Peyer's patch (tissue), 4 donors: Measurements from ENCODE around the gene PHKB. TPM values are rescaled to one million over a fixed set of nuclear protein-coding genes. Genes with fewer than 3 reads are reported as not detected.

Source experiments
- DNase-seq, 3 donors: peaks; one replicate each; pipeline ENCODE4 v3.0.0-alpha.2; 2017 to 2019
- H3K27ac ChIP-seq, 4 donors: fragments of 200-600 bp; sonication (generic); one replicate each; pipeline ENCODE4 v1.5.1; 2016 to 2019
- H3K27me3 ChIP-seq, 2 donors: fragments of 200-600 bp; sonication (generic); one replicate each; pipeline ENCODE4 v1.5.1; 2019
- H3K36me3 ChIP-seq, 3 donors: fragments of 200-600 bp; sonication (generic); one replicate each; pipeline ENCODE4 v1.5.1; 2016 to 2019
- H3K4me1 ChIP-seq, 4 donors: fragments of 200-600 bp; sonication (generic); one replicate each; pipeline ENCODE4 v1.5.1; 2016 to 2019
- H3K4me3 ChIP-seq, 4 donors: fragments of 200-600 bp; sonication (generic); 1 replicate in 3 of 4; 2 replicates in 1 of 4; pipeline ENCODE4 v1.5.1; 2016 to 2019; ENCODE audit warnings: mild to moderate bottlenecking in 1 of 4
- H3K9me3 ChIP-seq, 4 donors: fragments of 200-600 bp; sonication (generic); one replicate each; pipeline ENCODE4 v1.5.1; 2016 to 2019; ENCODE audit warnings: mild to moderate bottlenecking in 1 of 4
- CTCF ChIP-seq, 6 experiments: fragments of 450-650 bp in 4 of 6; fragments of 200-600 bp in 2 of 6; sonication (generic) in 1 of 6; IDR thresholded peaks; one replicate each; pipeline ENCODE4 v1.5.1; 2017 to 2019; ENCODE audit warnings: antibody characterized with exemption in 6 of 6, mild to moderate bottlenecking in 3 of 6, moderate library complexity in 1 of 6
- POLR2A ChIP-seq, 2 donors: fragments of 450-650 bp; IDR thresholded peaks; one replicate each; pipeline ENCODE4 v1.5.1; 2017; ENCODE audit warnings: antibody characterized with exemption in 2 of 2, mild to moderate bottlenecking in 2 of 2, moderate library complexity in 2 of 2
- total RNA-seq, 4 donors: library from RNA; depleted of rRNA; stranded (reverse); fragments of >200 nt; gene quantifications; one replicate each; pipeline ENCODE4 v1.1.0, GENCODE V29; 2016

Gene PHKB
- total RNA-seq, 4 donors from 2014 or later, result 124 to 180 (median 142) TPM

GRCh38 chr16:47638175-47638574, 177.0 kb downstream of the PHKB start:
- TF ChIP-seq CTCF (IDR thresholded peaks at IDR 0.05), result no peak

GRCh38 chr16:47640661-47641060, 179.5 kb downstream of the PHKB start:
- no peaks in the 10 kb centered on the region for H3K9me3 ChIP-seq
- TF ChIP-seq CTCF (IDR thresholded peaks at IDR 0.05), result no peak
- TF ChIP-seq POLR2A (IDR thresholded peaks at IDR 0.05), result no peak
- H3K4me1 ChIP-seq, result no peaks in the 10 kb centered on the region
- peaks cover 0 to 12% (median 0%) of the 10 kb centered on the region in 3 donors for H3K36me3 ChIP-seq
- H3K4me3 ChIP-seq, result no peak overlapping the region
- no peak overlapping the region for H3K27ac ChIP-seq
- no peak for DNase-seq
- H3K27me3 ChIP-seq, result no peaks in the 10 kb centered on the region

More at GRCh38 chr16:47638175-47638574, 177.0 kb downstream of the PHKB start:
- no peak overlapping the region for H3K4me3 ChIP-seq
- no peaks in the 10 kb centered on the region for H3K4me1 ChIP-seq
- H3K27ac ChIP-seq, result no peak overlapping the region
- H3K27me3 ChIP-seq, result no peaks in the 10 kb centered on the region
- DNase-seq, result no peak
- H3K36me3 ChIP-seq, result peaks cover 0 to 16% (median 0%) of the 10 kb centered on the region in 3 donors
- H3K9me3 ChIP-seq, result no peaks in the 10 kb centered on the region

- no peaks in the 10 kb centered on the region for H3K27me3 ChIP-seq
- no peak for TF ChIP-seq CTCF (IDR thresholded peaks at IDR 0.05)
- no peak for TF ChIP-seq POLR2A (IDR thresholded peaks at IDR 0.05)
Measured at GRCh38 chr16:47643323-47644000, 182.3 kb downstream of the PHKB start.

GRCh38 chr16:47644166-47644565, 183.0 kb downstream of the PHKB start:
- no peak overlapping the region for H3K4me3 ChIP-seq
- no peak overlapping the region for H3K27ac ChIP-seq
- H3K4me1 ChIP-seq, result no peaks in the 10 kb centered on the region
- no peaks in the 10 kb centered on the region for H3K9me3 ChIP-seq
- DNase-seq, result no peak
- TF ChIP-seq POLR2A (IDR thresholded peaks at IDR 0.05), result no peak
- TF ChIP-seq CTCF (IDR thresholded peaks at IDR 0.05), result no peak
- H3K36me3 ChIP-seq, result peaks cover 0 to 14% (median 0%) of the 10 kb centered on the region in 3 donors
- H3K27me3 ChIP-seq, result no peaks in the 10 kb centered on the region

More at GRCh38 chr16:47643323-47644000, 182.3 kb downstream of the PHKB start:
- H3K36me3 ChIP-seq, result peaks cover 0 to 7% (median 0%) of the 10 kb centered on the region in 3 donors
- no peak overlapping the region for H3K4me3 ChIP-seq
- H3K9me3 ChIP-seq, result no peaks in the 10 kb centered on the region
- no peak overlapping the region for H3K27ac ChIP-seq
- no peak for DNase-seq
- H3K4me1 ChIP-seq, result no peaks in the 10 kb centered on the region

- no peaks in the 10 kb centered on the region for H3K9me3 ChIP-seq
- H3K4me3 ChIP-seq, result no peak overlapping the region
- no peak for TF ChIP-seq CTCF (IDR thresholded peaks at IDR 0.05)
- no peak for TF ChIP-seq POLR2A (IDR thresholded peaks at IDR 0.05)
- H3K4me1 ChIP-seq, result no peaks in the 10 kb centered on the region
- H3K27me3 ChIP-seq, result no peaks in the 10 kb centered on the region
- no peak overlapping the region for H3K27ac ChIP-seq
- DNase-seq, result no peak
- peaks cover 0 to 17% (median 0%) of the 10 kb centered on the region in 3 donors for H3K36me3 ChIP-seq
Measured at GRCh38 chr16:47644661-47645060, 183.5 kb downstream of the PHKB start.
